Heart right ventricle (tissue), 16 donors: ENCODE data around the gene KCNH4. TPM values are rescaled to one million over a fixed set of nuclear protein-coding genes. Genes with fewer than 3 reads are reported as not detected.

Source experiments
- ATAC-seq, 8 donors: fragments of 200-7000 bp; cut with Tn5 transposase; one replicate each; pipeline ENCODE4 v1.9.1; 2020; ENCODE audit warnings: mild to moderate bottlenecking in 8 of 8, moderate library complexity in 8 of 8, moderate number of reproducible peaks in 1 of 8
- DNase-seq, 2 donors: peaks; one replicate each; pipeline ENCODE4 v3.0.0-alpha.2; 2020
- H3K27ac ChIP-seq, 10 donors: fragments of 200-600 bp; sonication (generic) in 2 of 10; one replicate each; pipeline versions ENCODE4 v1.5.0 to v1.8.0; 2020 to 2022; ENCODE audit warnings: mild to moderate bottlenecking in 3 of 10
- H3K27me3 ChIP-seq, 7 donors: fragments of 200-600 bp; one replicate each; pipeline ENCODE4 v1.8.0; 2021 to 2022; ENCODE audit warnings: mild to moderate bottlenecking in 2 of 7
- H3K36me3 ChIP-seq, 9 donors: fragments of 200-600 bp; sonication (generic) in 1 of 9; one replicate each; pipeline versions ENCODE4 v1.5.0 to v1.8.0; 2020 to 2022; ENCODE audit warnings: mild to moderate bottlenecking in 2 of 9
- H3K4me1 ChIP-seq, 9 donors: fragments of 200-600 bp; sonication (generic) in 1 of 9; one replicate each; pipeline versions ENCODE4 v1.5.0 to v1.8.0; 2020 to 2022; ENCODE audit warnings: mild to moderate bottlenecking in 4 of 9
- H3K4me3 ChIP-seq, 10 donors: fragments of 200-600 bp; sonication (generic) in 2 of 10; one replicate each; pipeline versions ENCODE4 v1.5.0 to v1.8.0; 2020 to 2022; ENCODE audit warnings: mild to moderate bottlenecking in 7 of 10, moderate library complexity in 2 of 10
- H3K9me3 ChIP-seq, 11 donors: fragments of 200-600 bp in 10 of 11; sonication (generic) in 2 of 11; one replicate each; pipeline versions ENCODE4 v1.5.0 to v1.8.0; 2013 to 2022; ENCODE audit warnings: mild to moderate bottlenecking in 2 of 11, control low read depth in 1 of 11, moderate library complexity in 1 of 11
- WGBS, 2 donors: extraction: QIAGEN DNeasy Blood & Tissue Kit; methylation state at CpG; one replicate each; pipeline ENCODE4 v1.1.7; 2013; ENCODE audit warnings: inconsistent platforms in 1 of 2; 5-methylcytosine and 5-hydroxymethylcytosine counted together
- intact Hi-C, 10 donors: fragments of 100-400 bp; cut with DNase I; formaldehyde crosslinking; loops; one replicate each; pipeline versions ENCODE4 v1.11.1 to v1.14.2; 2022
- polyA plus RNA-seq, 2 donors: library from polyadenylated mRNA; stranded (reverse); fragments of 200-250 nt; gene quantifications; one replicate each; pipeline ENCODE4 v1.2.3, GENCODE V29; 2013
- total RNA-seq, 10 donors: library from RNA; stranded (reverse); fragmentation: NEBNext Ultra II Directional in 3 of 10; extraction: Animal tissue kit (Norgen Biotek cat#: 25700) in 3 of 10; gene quantifications; one replicate each; pipeline versions ENCODE4 v1.2.1 to v1.2.4, GENCODE V29; 2021 to 2023
- TF ChIP-seq, protein P1 (sequence below), 9 donors: fragments of 200-600 bp; sonication (generic) in 2 of 9; IDR thresholded peaks; one replicate each; pipeline versions ENCODE4 v1.5.0 to v1.8.0; 2021 to 2022; ENCODE audit warnings: antibody characterized with exemption in 9 of 9, mild to moderate bottlenecking in 5 of 9, moderate library complexity in 1 of 9
- donor health status: Arrhythmogenic right ventricular cardiomyopathy.
- donor health status: ischemic (EF 13 %, LVEDD 7.1; RV severe dilation, severe dysfunction).
- donor health status: healthy with polysubstance abuse.
- donor health status: DM: no; HTN: yes; CAD: no.
- donor health status: DM: no; HTN: no; CAD: no.
- donor health status: ischemic (EF 25% LVEDD 6.9; RV normal size, moderate dysfunction).
- donor health status: ischemic (EF 25% LVEDD 5.7; RV mildly dilated, moderate dysfunction).
- donor health status: healthy.
- donor health status: DM: yes; HTN: yes; CAD: no.
- donor health status: Ischemic cardiomyopathy.
- donor health status: ischemic (EF 35%, LVEDD 5.7; RV mildly dilated, moderate dysfunction).
- donor health status: nonischemic (EF 11% LVEDD 7.7; RV severe dilation, severe dysfunction).
- donor health status: DM: yes; HTN: yes; CAD: no.
- donor health status: PGD.
- donor health status: ischemic (EF 29% LVEDD 5.4; RV normal size, mild dysfunction).
- donor health status: nonischemic (EF 23%, LVEDD 6.1; RV moderate dilation, normal function).

Gene KCNH4
- total and polyA plus RNA-seq, 12 donors: 0.06 to 0.29 (median 0.13) TPM; not detected in 4

DNA sequence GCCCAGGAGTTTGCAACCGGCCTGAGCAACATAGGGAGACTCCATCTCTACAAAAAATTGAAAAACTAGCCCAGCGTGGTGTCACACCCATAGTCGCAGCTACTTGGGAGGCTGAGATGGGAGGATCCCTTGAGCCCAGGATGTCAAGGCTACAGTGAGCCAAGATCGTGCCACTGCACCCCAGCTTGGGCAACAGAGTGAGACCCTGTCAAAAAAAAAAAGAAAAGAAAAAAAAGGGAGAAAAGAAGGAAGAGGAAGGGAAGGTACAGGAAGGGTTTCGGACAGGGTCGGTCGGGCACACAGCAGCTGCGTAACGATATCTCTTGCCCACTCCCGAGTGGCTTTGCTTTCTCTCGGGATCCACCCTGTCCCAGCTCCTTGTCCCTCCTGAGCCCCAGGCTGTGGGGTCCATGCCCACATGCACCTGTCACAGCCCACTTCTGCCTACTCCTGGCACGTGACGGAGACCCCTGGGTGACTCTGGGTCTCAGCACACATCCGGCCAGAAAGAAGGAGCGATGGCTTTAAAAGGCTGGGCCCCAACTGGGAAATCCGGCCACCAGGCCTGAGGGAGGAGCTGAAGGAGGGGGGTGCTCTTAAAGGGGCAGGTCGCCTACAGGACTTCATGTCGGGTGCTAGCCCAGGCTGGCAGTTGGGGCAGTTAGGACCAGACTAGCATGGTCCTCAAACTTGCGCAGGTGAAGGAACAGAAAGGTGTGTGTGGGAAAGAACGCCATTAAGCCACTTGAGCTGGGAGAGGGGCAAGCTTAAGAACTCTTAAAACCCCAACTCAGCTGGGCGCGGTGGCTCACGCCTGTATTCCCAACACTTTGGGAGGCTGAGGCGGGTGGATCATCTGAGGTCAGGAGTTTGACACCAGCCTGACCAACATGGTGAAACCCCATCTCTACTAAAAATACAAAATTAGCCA lies 13.3 kb upstream of the KCNH4 start, which contains the start of gene GHDC:
Gene GHDC (minus strand): TSS at position 526 of the 931 bp plus-strand sequence. CDS start 913 bp downstream, outside the sequence.
- peaks cover 0 to 20% (median 0%) of the 10 kb centered on the region in 9 donors for H3K36me3 ChIP-seq
- H3K4me1 ChIP-seq: peaks cover 6 to 28% (median 16%) of the 10 kb centered on the region in 9 donors
- H3K27me3 ChIP-seq: no peaks in the 10 kb centered on the region
- peak within 1 kb of the TSS; percentile 39 to 83 (median 64) for H3K4me3 ChIP-seq
- DNase-seq (peak; percentile 80 to 88), ATAC-seq (peak; percentile 89 to 97 (median 96))
- whole genome bisulfite sequencing, 2 donors: 29 to 34% methylated on average over 24 of the region's 24 CpGs
- TF ChIP-seq, protein P1, sequence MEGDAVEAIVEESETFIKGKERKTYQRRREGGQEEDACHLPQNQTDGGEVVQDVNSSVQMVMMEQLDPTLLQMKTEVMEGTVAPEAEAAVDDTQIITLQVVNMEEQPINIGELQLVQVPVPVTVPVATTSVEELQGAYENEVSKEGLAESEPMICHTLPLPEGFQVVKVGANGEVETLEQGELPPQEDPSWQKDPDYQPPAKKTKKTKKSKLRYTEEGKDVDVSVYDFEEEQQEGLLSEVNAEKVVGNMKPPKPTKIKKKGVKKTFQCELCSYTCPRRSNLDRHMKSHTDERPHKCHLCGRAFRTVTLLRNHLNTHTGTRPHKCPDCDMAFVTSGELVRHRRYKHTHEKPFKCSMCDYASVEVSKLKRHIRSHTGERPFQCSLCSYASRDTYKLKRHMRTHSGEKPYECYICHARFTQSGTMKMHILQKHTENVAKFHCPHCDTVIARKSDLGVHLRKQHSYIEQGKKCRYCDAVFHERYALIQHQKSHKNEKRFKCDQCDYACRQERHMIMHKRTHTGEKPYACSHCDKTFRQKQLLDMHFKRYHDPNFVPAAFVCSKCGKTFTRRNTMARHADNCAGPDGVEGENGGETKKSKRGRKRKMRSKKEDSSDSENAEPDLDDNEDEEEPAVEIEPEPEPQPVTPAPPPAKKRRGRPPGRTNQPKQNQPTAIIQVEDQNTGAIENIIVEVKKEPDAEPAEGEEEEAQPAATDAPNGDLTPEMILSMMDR (IDR thresholded peaks at IDR 0.05): no peak
- intact Hi-C loops: no loop called here
- H3K9me3 ChIP-seq: no peaks in the 10 kb centered on the region
- H3K27ac ChIP-seq: peak within 1 kb of the TSS; percentile 12 to 93 (median 82)

DNA sequence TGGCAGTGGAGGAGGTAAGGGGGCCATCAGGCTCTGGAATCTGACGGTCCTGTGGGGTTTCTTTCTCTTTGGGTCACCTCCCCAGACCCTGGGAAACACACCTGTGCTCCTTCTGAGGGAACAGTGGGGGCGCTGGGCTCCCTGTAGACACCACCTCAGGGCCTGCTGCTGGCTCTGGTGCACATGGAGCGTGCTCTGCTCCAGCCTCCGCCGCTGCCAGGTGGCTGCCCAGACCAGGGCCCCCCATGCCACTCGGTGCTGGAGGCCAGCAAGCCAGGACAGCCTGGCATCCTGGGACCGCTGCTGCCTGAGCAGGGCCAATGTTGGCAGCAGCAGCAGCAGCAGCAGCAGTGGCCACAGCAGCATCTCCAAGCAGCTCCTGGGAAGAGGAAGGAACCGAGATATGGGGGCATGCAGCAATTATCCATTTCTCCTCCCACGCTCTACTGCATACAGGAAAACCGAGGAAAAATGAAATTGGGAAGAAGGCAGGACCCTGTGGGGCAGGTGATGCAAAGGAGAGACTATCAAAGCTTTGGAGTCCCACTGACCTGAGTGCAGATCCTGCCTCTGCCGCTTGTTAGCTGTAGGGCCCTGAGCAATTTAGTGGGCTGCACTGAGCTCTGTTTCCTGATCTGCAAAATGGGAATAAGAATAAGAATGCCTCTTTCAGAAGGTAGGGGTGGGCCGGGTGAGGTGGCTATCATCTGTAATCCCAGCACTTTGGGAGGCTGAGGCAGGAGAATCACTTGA lies 12.4 kb upstream of the KCNH4 start:
- Histone ChIP-seq H3K27ac (peak overlapping the region in 9 of 10 donors; percentile 67 to 93 (median 83)), H3K4me3 (peak overlapping the region; percentile 39 to 83 (median 64)), H3K4me1 (peaks cover 6 to 29% (median 16%) of the 10 kb centered on the region in 9 donors), H3K9me3 (no peaks in the 10 kb centered on the region), H3K36me3 (peaks cover 0 to 20% (median 0%) of the 10 kb centered on the region in 9 donors), H3K27me3 (no peaks in the 10 kb centered on the region)
- ATAC-seq (peak in 1 of 8 donors; percentile 8), DNase-seq (no peak)
- 77 to 82% methylated on average over 12 of the region's 12 CpGs for WGBS, 2 donors
- TF ChIP-seq, protein P1 (IDR thresholded peaks at IDR 0.05): no peak
- intact Hi-C loops: no loop called here

DNA sequence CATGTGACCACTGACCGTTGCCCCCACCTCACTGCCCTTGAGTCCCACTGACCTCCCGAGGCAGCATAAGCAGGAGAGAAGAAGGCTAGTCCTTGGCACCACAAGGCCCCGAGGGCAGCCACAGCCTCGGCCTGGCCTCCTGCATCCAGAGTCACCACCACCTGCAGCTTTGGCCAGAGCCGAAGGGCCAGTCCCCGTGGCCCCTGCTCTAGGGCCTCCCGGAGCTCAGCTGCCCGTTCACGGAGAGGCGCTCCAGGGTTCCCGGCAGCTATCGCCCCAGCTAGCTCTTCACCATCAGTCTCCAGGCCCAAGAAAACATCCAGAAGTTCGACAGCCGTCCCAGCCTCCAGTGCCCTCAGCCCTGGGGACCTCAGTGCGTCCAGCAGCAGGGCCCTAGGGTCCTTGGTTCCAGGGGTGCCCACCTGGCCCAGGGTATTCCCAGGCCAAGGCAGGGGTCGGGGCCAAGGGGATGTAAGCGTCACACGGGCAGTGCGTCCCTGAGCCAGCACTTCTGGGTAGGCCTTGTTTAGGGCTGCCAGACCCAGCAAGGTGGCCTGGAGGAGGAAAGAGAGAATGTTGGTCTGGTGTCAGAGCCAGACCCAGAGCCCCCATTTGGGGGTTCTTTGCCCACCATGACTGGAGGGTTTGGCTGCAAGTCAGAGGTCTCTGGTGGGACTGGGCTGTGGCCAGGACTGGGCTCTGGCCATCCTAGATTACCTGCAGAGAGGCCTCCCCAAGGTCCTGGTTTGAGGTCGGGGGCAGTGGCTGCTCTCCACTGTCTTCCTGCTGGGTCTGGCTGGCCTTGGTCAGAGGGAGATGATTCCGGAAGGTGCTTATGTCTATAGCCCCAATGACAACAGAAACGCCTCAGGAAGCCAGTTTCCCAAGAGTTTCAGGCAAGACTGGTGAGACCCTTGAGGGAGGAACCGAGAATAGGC lies 11.5 kb upstream of the KCNH4 start:
- DNase-seq (no peak), ATAC-seq (no peak)
- WGBS, 2 donors: 91 to 94% methylated on average over 23 of the region's 23 CpGs
- Histone ChIP-seq H3K4me1 (peaks cover 6 to 32% (median 16%) of the 10 kb centered on the region in 9 donors), H3K9me3 (no peaks in the 10 kb centered on the region), H3K27ac (peak overlapping the region in 1 of 10 donors; percentile 10), H3K36me3 (peaks cover 0 to 20% (median 0%) of the 10 kb centered on the region in 9 donors), H3K27me3 (no peaks in the 10 kb centered on the region), H3K4me3 (peak overlapping the region in 1 of 10 donors; percentile 82)
- intact Hi-C loops: no loop called here
- TF ChIP-seq, protein P1 (IDR thresholded peaks at IDR 0.05): no peak
